GM19099 (cell line): ENCODE results near the gene SLC26A6.

Experiments used
- POLR2A ChIP-seq: IDR thresholded peaks from 3 replicates; pipeline ENCODE4 v1.6.1; 2011; ENCODE audit warnings: low read depth; ENCODE audit not compliant: insufficient read length; ENCODE audit errors: extremely low read depth

The SLC26A6 gene

GRCh38 chr3:48635222-48636021 lies at the start of gene SLC26A6:
TSS of gene SLC26A6 (minus strand) at chr3:48635461. CDS start at chr3:48635393, 68 bp downstream.
- TF ChIP-seq POLR2A: peak; percentile 62

- no peak for TF ChIP-seq POLR2A
Measured at GRCh38 chr3:48684480-48685143, 49.4 kb upstream of the SLC26A6 start.

GRCh38 chr3:48684054-48684349 lies 48.7 kb upstream of the SLC26A6 start:
- TF ChIP-seq POLR2A: no peak

GRCh38 chr3:48682786-48683185 lies 47.5 kb upstream of the SLC26A6 start:
- TF ChIP-seq POLR2A: no peak

- no peak for TF ChIP-seq POLR2A
Measured at GRCh38 chr3:48681974-48682610, 46.8 kb upstream of the SLC26A6 start.

- no peak for TF ChIP-seq POLR2A
Measured at GRCh38 chr3:48681541-48681880, 46.2 kb upstream of the SLC26A6 start.

- TF ChIP-seq POLR2A: no peak
Measured at GRCh38 chr3:48680811-48681540, 45.7 kb upstream of the SLC26A6 start.

GRCh38 chr3:48679411-48680391 lies 44.4 kb upstream of the SLC26A6 start:
- no peak for TF ChIP-seq POLR2A

GRCh38 chr3:48678566-48679380 lies 43.5 kb upstream of the SLC26A6 start:
- no peak for TF ChIP-seq POLR2A

- no peak for TF ChIP-seq POLR2A
Measured at GRCh38 chr3:48678056-48678455, 42.8 kb upstream of the SLC26A6 start.

- no peak for TF ChIP-seq POLR2A
Measured at GRCh38 chr3:48674505-48674904, 39.2 kb upstream of the SLC26A6 start.

GRCh38 chr3:48672522-48672921 lies 37.3 kb upstream of the SLC26A6 start:
- no peak for TF ChIP-seq POLR2A

GRCh38 chr3:48664929-48665328 lies 29.7 kb upstream of the SLC26A6 start:
- TF ChIP-seq POLR2A: no peak

GRCh38 chr3:48664313-48664644 lies 29.0 kb upstream of the SLC26A6 start:
- no peak for TF ChIP-seq POLR2A
